CD4-positive, alpha-beta T cell (primary cell): ENCODE measurements around the gene METTL14. TPM values are rescaled to one million over a fixed set of nuclear protein-coding genes. Genes with fewer than 3 reads are reported as not detected.

Experiments
- ATAC-seq: fragments of 200-7000 bp; cut with Tn5 transposase; one replicate; pipeline ENCODE4 v1.10.0; 2022; ENCODE audit warnings: mild to moderate bottlenecking; ENCODE audit not compliant: poor library complexity
- CTCF ChIA-PET: fragments of 350-600 bp; sonication (Branson Sonifier 250); formaldehyde crosslinking; loops from one replicate; lab custom pipeline; 2021; ENCODE audit warnings: antibody characterized with exemption, inconsistent platforms; lab: Charles Lee
- POLR2A ChIA-PET: fragments of 350-600 bp; sonication (Branson Sonifier 250); formaldehyde crosslinking; loops from one replicate; lab custom pipeline; 2021; ENCODE audit warnings: antibody characterized with exemption, inconsistent platforms; lab: Charles Lee
- DNase-seq, 14 experiments: peaks; one replicate each; pipeline ENCODE4 v3.0.0-alpha.2; 2013 to 2020; ENCODE audit warnings: mixed read lengths in 2 of 14
- H3K27ac ChIP-seq, 2 donors: one replicate each; pipeline versions ENCODE4 v1.5.1 to v1.7.0; 2013; ENCODE audit warnings: low read length in 2 of 2, low read depth in 1 of 2, mild to moderate bottlenecking in 1 of 2
- H3K27me3 ChIP-seq, 2 experiments: 1 replicate in 1 of 2; 2 replicates in 1 of 2; pipeline versions ENCODE4 v1.6.1 to v1.7.0; 2013; ENCODE audit warnings: low read length in 2 of 2, control low read depth in 1 of 2, mild to moderate bottlenecking in 1 of 2, moderate library complexity in 1 of 2; ENCODE audit not compliant: insufficient read depth in 2 of 2, control insufficient read depth in 1 of 2
- H3K36me3 ChIP-seq: one replicate; pipeline ENCODE4 v1.6.1; 2013; ENCODE audit warnings: low read length, control low read depth; ENCODE audit not compliant: insufficient read depth
- H3K4me1 ChIP-seq: one replicate; pipeline ENCODE4 v1.6.1; 2013; ENCODE audit warnings: low read length, control low read depth; ENCODE audit not compliant: insufficient read depth
- H3K4me3 ChIP-seq: one replicate; pipeline ENCODE4 v1.5.1; 2013; ENCODE audit warnings: mild to moderate bottlenecking, low read length, moderate library complexity
- H3K9me3 ChIP-seq, 2 experiments: 1 replicate in 1 of 2; 2 replicates in 1 of 2; pipeline versions ENCODE4 v1.6.1 to v1.7.0; 2013; ENCODE audit warnings: low read length in 2 of 2, mild to moderate bottlenecking in 2 of 2, control low read depth in 1 of 2, moderate library complexity in 1 of 2; ENCODE audit not compliant: control insufficient read depth in 1 of 2, insufficient read depth in 1 of 2
- H3K27ac Mint-ChIP-seq: one replicate; pipeline ENCODE4 v1.8.0; 2020; ENCODE audit warnings: mixed read lengths
- H3K27me3 Mint-ChIP-seq: one replicate; pipeline ENCODE4 v1.8.0; 2021; ENCODE audit warnings: mixed read lengths
- H3K36me3 Mint-ChIP-seq: one replicate; pipeline ENCODE4 v1.8.0; 2021; ENCODE audit warnings: low read depth, mixed read lengths
- H3K4me1 Mint-ChIP-seq: one replicate; pipeline ENCODE4 v1.8.0; 2021; ENCODE audit warnings: low read depth, mixed read lengths
- H3K4me3 Mint-ChIP-seq: one replicate; pipeline ENCODE4 v1.8.0; 2020; ENCODE audit warnings: mild to moderate bottlenecking, mixed read lengths
- H3K9me3 Mint-ChIP-seq: one replicate; pipeline ENCODE4 v1.8.0; 2020; ENCODE audit warnings: mixed read lengths
- intact Hi-C, 2 experiments: fragments of 100-400 bp; cut with DNase I in 1 of 2; cut with micrococcal nuclease in 1 of 2; formaldehyde crosslinking; loops; one replicate each; pipeline versions ENCODE4 v1.15.1 to v1.9.0; 2023 to 2025; cut with DNase I, micrococcal nuclease
- total RNA-seq, 174 experiments: library from RNA in 2 of 174; stranded (reverse) in 2 of 174; gene quantifications; one replicate each; pipeline ENCODE4 v1.2.3 and lab custom pipeline; 2021 to 2026
- TF ChIP-seq, protein P1 (sequence below): fragments of 200-600 bp; IDR thresholded peaks from one replicate; pipeline ENCODE4 v1.8.0; 2022; ENCODE audit warnings: antibody characterized with exemption, mild to moderate bottlenecking

Gene METTL14
- total RNA-seq, 2 experiments from 2014 or later = 45.1 to 46.5 TPM

GRCh38 chr4:118745357-118745756, 60.2 kb downstream of the METTL14 start:
- no peaks in the 10 kb centered on the region for H3K4me1 Mint-ChIP-seq
- ATAC-seq (no peak), DNase-seq (no peak)
- POLR2A ChIA-PET = no interaction called here
- TF ChIP-seq, protein P1, sequence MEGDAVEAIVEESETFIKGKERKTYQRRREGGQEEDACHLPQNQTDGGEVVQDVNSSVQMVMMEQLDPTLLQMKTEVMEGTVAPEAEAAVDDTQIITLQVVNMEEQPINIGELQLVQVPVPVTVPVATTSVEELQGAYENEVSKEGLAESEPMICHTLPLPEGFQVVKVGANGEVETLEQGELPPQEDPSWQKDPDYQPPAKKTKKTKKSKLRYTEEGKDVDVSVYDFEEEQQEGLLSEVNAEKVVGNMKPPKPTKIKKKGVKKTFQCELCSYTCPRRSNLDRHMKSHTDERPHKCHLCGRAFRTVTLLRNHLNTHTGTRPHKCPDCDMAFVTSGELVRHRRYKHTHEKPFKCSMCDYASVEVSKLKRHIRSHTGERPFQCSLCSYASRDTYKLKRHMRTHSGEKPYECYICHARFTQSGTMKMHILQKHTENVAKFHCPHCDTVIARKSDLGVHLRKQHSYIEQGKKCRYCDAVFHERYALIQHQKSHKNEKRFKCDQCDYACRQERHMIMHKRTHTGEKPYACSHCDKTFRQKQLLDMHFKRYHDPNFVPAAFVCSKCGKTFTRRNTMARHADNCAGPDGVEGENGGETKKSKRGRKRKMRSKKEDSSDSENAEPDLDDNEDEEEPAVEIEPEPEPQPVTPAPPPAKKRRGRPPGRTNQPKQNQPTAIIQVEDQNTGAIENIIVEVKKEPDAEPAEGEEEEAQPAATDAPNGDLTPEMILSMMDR = no peak
- Histone ChIP-seq H3K9me3 (no peaks in the 10 kb centered on the region), H3K36me3 (peaks cover 34% of the 10 kb centered on the region), H3K27me3 (no peaks in the 10 kb centered on the region), H3K4me1 (no peaks in the 10 kb centered on the region), H3K27ac (no peak overlapping the region), H3K4me3 (no peak overlapping the region)
- H3K36me3 Mint-ChIP-seq = peaks cover 46% of the 10 kb centered on the region
- H3K27ac Mint-ChIP-seq = no peak overlapping the region
- intact Hi-C loops = no loop called here
- H3K4me3 Mint-ChIP-seq = no peak overlapping the region
- no peaks in the 10 kb centered on the region for H3K9me3 Mint-ChIP-seq
- CTCF ChIA-PET = interaction anchor here (1.0 kb wide), 1 partner anchor 120 kb away, joined by 3 read pairs; no protein-coding TSS in a partner anchor
- no peaks in the 10 kb centered on the region for H3K27me3 Mint-ChIP-seq

- Mint-ChIP-seq H3K4me3 (no peak overlapping the region), H3K27ac (no peak overlapping the region), H3K27me3 (no peaks in the 10 kb centered on the region), H3K36me3 (peaks cover 46% of the 10 kb centered on the region), H3K9me3 (no peaks in the 10 kb centered on the region), H3K4me1 (no peaks in the 10 kb centered on the region)
- H3K4me3 ChIP-seq = no peak overlapping the region
- DNase-seq (no peak), ATAC-seq (no peak)
- CTCF ChIA-PET = interaction anchor here (0.6 to 1.4 kb wide), 4 partner anchors 11 to 847 kb away, joined by 3 to 4 read pairs (median 3); no protein-coding TSS in a partner anchor
- H3K36me3 ChIP-seq = peaks cover 36% of the 10 kb centered on the region
- H3K4me1 ChIP-seq = no peaks in the 10 kb centered on the region
- no peak overlapping the region for H3K27ac ChIP-seq
- TF ChIP-seq, protein P1 = no peak
- no peaks in the 10 kb centered on the region for H3K27me3 ChIP-seq
- intact Hi-C loops = no loop called here
- no peaks in the 10 kb centered on the region for H3K9me3 ChIP-seq
- POLR2A ChIA-PET = no interaction called here
These were observed 61.2 kb downstream of the METTL14 start for GRCh38 chr4:118746251-118746919.

DNA sequence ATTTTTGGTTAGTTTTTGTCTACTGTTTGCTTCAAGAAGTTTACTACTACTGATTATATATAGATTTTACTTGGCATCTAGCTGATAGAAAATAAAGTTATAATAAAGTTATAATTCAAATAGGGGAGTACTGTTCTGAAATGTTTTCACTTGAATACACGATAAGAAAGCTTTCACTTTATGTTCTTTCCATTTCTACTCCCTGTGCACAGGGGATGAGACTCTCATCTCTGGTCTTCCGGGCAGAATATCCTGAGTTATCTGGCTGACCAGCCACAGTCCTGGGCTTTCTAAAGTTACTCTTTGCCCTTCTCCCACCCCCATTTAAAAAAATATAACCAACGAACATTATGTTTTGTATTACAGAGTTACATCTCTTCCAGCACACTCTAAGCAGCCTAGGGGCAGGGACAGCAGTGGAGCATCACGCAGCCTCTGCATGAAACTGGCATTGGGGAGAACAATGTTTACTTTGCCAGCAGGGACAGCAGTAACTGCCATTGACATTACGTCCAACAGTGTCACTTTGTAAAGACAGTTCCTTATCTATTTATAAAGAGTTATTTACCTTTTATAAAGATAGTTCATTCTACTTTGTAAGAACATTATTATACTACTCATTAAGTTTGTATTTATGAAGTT, 64.3 kb downstream of the METTL14 start:
- TF ChIP-seq, protein P1 = no peak
- H3K27me3 Mint-ChIP-seq = no peaks in the 10 kb centered on the region
- DNase-seq = no peak
- H3K4me1 Mint-ChIP-seq = no peaks in the 10 kb centered on the region
- Histone ChIP-seq H3K27me3 (no peaks in the 10 kb centered on the region), H3K27ac (no peak overlapping the region), H3K36me3 (peaks cover 39% of the 10 kb centered on the region), H3K4me1 (no peaks in the 10 kb centered on the region), H3K4me3 (no peak overlapping the region), H3K9me3 (no peaks in the 10 kb centered on the region)
- ChIA-PET CTCF (interaction anchor here (0.9 kb wide), 1 partner anchor 347 kb away, joined by 3 read pairs; no protein-coding TSS in a partner anchor), POLR2A (no interaction called here)
- intact Hi-C loops = no loop called here
- H3K36me3 Mint-ChIP-seq = peaks cover 54% of the 10 kb centered on the region
- ATAC-seq = no peak
- H3K4me3 Mint-ChIP-seq = no peak overlapping the region
- H3K27ac Mint-ChIP-seq = no peak overlapping the region
- no peaks in the 10 kb centered on the region for H3K9me3 Mint-ChIP-seq
